ENCODE data around the gene TEX53.

Gene TEX53

DNA sequence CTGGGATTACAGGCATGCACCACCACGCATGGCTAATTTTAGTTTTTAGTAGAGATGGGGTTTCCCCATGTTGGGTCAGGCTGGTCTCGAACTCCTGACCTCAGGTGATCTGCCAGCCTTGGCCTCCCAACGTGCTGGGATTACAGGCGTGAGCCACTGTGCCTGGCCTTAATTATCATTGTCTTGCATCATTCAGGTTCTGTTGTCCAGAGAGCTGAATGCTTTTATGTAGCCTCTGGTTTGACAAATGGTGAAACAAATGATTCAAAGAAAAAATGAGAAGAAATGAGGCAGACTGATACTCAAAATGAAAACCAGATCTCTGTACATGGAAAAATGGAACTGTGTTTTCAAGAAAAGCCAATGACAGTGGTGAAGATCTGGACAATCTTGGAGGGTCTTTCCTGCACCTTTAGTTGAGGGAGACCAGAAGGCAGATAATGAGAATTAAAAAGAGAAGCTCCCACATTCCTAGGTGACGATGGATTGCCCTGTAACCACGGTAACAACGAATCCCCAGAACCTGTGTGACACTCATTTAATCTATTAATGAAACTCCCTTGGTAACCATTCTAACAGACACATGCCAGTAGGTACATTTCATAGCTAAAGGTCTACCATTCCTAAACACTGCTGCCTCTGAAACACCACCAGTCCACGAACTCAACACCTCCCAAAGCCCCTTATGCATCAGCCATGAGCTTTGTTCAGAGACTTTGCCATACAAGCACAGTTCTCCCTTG lies 22.8 kb upstream of the TEX53 start:
- DNase-seq (ENCODE audit: low read depth) = no peak

DNA sequence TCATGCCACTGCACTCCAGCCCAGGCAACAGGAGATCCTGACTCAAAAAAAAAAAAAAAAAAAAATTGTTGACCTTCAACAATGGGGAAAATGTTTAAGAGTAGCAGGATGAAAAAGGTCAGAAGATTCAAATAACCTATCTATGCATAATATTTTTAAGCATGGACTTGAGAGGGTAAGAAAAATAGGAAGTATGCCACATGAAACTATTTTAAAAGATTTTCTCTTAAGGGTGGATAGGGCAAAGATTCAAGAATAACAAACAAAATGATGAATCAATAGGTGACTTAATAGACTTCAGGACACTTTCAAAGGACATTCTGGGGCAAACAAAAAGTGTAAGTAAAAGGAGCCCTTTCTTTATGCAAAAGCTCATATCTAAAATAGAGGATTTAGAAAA lies 21.2 kb upstream of the TEX53 start:
- DNase-seq (ENCODE audit: low read depth) = no peak

DNA sequence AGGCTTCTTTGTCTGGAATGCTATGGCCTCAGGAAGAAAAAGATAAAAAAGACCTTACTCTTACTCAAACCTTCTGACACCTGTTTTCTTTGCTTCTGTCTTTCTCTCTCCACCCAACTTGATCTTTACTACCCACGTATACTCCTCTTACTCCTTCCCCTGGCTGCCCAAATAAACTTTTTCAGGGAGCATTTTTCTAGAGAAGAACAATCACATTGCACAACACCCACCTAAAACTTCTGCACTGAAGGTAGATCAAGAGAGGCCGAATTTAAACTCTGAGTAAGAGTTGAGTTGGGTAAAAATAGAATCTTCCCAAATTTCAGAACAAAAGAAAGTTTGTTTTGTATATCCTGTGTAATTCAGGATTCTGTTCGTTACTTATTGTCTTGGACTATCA lies 20.5 kb upstream of the TEX53 start:
- no peak for DNase-seq (ENCODE audit: low read depth)

DNA sequence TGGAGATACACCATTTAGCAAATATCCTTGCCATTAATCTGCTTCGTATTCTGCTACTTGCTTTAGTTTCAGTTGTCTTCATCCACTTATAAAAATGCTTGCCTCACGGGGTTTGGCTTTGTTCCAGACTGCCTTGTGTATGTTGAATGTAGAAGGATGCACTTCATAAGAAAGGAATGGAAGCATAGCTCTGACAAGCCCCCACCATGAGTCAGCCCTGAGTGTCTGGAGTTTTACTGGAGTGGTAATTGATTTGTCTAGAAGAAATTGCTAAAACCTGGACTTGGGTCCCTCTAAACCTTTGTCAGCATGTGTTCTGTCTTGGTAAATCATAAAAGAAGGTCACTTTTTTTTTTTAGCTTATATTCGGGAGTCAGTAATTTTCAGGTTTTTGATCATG lies 19.8 kb upstream of the TEX53 start:
- no peak for DNase-seq (ENCODE audit: low read depth)

DNA sequence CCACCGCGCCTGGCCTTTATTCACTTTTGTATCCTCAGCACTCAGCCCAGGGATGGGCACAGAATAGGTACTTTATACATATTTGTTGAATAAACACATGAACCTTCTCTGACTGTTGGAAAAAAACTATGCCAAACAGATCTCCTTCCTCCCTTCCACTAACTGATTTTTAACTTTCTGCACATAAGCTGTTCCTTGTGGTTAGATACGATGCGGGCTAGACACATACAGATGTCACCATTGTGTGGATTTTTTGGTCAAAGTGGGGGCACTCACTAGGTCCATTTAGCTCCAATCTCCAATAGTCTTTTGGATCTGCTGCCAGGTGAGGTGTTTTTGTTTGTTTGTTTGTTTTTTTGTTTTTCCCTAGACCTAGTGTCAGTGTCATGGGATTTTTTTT lies 19.3 kb upstream of the TEX53 start:
- DNase-seq (ENCODE audit: low read depth) = no peak

DNA sequence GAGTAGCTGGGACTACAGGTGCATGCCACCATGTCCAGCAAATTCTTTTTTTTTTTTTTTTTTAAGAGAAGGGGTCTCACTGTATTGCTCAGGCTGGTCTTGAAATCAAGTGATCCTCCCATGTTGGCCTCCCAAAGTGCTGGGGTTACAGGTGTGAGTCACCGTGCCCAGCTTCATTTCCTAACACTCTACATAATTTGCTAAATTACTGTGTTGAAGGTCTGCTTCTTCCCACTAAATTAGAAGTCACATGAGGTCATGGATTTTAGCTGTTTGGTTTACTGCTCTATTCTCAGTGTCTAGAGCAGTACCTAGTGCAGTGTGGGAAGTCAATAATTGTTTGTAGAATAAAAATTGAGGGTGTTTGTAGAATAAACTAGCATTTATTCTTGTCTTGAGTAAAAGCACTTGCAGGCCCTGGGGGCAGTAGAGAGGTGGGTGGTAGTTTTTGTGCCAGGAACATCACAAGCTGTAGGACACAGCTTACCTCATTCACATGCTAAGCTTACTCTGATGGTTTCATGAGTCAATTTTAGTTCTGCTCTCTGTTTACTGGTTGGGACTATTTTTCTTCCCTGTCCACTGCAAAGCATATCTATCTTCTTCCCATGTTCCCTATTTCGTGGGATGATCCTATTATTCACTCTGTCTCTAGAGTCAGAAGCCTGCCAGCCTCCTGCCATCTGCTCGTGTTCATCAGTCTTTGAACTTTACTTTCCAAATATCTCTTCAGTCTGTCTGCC lies 17.4 kb upstream of the TEX53 start:
- no peak for DNase-seq (ENCODE audit: low read depth)

DNA sequence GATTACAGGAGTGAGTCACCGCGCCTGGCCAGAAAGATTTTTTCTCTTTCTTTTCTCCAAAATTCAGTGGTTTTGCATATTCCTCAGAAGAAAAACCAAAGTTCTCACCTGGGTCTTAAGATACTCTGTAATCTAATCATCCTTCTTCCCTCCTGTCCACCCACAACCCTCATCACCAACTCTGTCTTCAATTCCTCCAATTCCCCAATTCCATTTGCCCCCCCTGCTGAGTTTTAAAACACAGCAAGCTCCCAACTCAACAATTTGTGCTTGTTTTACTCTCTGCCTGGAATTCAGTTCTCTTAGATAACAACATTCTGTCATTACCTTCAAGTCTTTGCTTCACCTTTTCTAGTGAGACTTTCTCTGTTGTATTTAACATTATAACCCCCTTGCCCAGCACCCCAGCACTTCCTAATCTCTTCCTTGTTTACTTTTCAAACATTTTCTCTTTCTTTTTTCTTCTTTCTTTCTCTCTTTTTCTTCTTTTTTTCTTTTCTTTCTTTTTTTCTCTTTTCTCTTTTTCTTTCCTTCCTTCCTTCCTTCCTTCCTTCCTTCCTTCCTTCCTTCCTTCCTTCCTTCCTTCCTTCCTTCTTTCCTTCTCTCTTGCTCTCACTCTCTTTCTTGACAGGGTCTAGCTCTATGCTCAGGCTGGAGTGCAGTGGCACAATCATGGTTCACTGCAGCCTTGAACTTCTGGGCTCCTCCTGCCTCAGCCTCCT lies 16.6 kb upstream of the TEX53 start:
- DNase-seq (ENCODE audit: low read depth) = no peak

DNA sequence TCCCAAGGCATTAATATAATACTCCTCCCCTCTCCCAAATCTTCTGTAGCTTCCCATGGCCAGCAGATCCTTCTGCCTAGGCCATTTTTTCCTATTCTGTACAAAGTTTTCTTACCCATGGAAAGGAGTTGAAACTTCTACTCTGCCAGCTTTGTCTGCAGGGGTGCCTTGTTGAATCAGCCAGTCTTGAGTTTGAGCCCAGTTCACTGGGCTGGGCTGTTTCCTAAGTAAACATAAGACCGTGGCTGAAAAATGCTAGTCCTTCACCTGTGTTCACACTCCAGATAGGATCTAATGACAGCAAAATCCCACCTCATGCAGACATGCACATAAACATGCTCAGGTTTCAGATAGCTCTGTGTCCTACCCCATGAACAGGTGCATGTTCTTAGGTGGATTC lies 14.0 kb upstream of the TEX53 start:
- no peak for DNase-seq (ENCODE audit: low read depth)

DNA sequence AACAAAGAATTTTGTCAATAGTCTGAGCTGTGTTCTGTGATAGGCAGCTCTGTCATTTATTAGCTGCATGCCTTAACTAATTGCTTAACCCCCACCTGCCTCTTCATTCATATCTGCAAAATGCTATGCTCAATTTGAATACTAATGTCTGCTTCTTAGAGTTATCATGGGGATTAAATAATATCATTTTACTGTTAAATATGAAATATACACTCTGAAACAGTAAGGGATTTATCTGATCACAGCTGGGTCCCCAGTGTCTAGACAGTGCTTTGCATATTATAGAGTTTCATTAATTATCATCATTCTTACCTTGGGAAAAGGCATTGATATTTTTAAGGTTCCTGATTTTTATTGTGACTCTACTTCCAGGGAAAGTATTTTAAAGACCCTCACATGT lies 12.4 kb upstream of the TEX53 start:
- DNase-seq (ENCODE audit: low read depth) = no peak

DNA sequence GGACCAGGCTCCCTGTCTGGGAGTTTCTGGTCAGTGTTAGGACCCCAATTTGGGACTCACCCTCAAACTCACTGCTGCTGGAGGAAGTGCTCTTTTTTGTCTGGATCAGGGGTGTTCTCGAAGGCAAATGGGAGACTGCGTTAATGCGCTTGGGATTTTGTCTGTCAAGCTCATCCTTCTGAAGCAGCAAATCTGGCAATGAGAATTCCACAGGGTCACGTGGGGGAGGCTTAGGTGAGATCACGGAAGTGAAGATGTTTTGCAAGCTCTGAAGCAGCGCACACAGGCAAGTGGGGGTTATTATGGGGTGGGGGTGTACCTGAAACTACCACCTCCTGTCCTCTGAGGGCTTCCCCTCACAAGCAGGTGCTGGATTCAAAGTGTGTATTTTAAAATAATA lies 10.5 kb upstream of the TEX53 start:
- DNase-seq (ENCODE audit: low read depth) = no peak

DNA sequence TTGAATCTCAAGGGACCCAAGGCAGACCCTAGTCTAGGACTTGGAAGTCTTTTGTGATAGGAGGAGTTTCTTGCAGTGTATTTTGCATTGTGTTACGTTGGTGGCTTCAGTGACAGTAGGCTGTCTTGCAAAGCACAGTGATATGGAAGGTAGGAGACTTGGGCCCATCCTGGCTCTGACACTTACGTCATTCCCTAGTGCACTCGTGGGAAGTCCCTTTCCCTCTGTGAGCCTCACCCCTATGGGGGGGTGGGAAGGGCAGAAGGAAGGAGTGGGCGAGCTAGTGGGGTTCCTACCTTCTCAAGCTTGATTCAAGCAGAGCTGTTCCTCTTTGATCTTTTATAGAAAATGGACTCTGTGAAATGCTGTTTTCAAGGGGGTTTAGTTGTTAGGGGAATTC lies 9.2 kb upstream of the TEX53 start:
- no peak for DNase-seq (ENCODE audit: low read depth)

DNA sequence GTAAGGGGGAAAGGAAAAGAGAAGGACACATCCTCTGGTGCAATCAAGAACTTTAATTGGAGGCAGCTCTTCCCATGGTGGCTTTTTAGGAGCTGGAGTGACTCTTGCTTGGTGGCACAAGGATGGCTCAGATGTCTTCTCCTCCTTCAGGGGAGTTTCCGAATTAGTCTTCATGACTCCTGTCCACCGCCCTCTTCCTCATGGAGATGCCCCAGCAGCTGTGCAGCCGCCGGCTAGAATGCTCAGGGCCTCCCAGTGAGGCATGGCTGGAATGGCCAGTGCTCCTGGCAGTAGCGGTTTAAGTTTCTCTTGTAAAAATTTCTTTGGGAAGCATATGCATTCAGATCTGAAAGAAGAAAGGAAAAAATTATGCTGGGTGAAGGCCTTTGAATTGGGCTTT lies 8.8 kb upstream of the TEX53 start:
- no peak for DNase-seq (ENCODE audit: low read depth)

DNA sequence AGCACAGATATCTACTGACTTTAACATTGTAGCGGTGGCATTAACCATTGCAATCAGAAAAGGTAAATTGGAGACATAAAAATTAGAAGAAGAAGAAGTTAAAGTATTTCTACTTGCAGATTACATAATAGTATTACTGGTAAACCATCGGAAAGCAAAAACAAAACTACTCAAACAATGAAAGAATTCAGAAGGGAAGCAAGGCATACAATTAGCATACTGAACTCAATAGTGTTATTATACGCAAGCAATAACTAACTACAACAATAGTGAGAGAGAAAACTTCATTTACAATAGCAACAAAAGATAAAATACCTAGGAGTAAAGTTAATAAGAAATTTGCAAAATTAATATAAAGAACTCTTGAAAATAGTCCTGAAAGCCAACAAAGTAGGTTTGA lies 6.6 kb upstream of the TEX53 start:
- DNase-seq (ENCODE audit: low read depth) = no peak

DNA sequence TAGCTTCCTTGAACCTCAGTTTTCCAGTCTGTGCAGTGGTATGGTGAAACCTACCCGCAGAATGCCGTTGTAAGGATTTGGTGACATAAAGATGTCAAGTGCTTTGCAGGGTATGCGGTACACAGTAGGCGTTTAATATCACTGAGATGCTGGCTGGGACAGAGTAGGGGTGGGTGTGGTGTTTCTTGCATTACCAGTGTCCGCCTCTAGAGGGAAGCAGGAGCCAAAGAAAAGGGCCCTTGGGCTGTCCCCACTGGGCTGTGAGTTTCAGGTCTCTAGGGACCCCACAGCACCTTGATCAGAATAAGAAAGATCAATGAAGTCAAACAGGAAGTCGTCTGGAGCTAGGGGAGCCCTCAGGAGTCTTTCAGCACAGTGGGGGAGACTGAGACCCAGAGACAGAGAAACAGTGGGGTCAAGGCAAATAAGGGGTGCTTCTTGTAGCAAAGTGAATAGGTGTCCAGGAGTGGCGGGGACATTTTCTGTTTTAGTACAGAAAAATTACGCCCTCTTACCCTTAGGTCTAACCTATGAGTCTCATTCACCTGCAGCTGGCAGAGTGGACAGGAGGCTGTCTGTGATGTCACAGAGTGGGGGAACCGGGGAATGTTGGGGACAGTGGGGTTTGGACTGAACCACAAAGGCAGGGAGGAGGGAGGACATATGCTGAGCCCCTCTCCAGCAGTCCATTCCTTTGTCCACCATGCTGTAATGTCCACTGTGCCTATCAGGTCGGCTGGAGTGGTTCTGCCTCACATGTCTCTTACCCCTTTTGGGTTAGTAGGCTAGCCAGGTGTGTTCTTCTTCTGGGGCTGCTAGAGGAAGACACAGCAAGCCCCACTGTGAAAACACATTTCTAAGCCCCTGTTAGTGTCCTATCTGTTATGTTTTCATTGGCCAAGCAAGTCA lies 4.7 kb upstream of the TEX53 start:
- DNase-seq (ENCODE audit: low read depth) = peak; percentile 45

DNA sequence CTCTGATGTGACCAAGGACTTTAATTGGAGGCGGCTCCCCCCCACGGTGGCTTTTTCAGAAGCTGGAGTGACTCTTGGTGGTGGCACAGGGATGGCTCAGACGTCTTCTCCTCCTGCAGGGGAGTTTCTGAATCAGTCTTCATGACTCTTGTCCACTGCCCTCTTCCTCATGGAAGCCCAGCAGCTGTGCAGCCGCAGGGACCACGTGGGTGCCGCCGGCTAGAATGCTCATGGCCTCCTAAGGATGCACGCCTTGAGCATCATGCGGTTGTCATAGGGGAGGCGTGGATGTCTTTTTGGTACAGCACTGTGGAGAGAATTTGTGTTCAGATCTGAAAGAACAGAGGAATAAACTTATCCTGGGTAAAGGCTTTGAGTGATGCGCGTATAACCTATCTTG lies 1.3 kb downstream of the TEX53 start:
- DNase-seq (ENCODE audit: low read depth) = no peak

DNA sequence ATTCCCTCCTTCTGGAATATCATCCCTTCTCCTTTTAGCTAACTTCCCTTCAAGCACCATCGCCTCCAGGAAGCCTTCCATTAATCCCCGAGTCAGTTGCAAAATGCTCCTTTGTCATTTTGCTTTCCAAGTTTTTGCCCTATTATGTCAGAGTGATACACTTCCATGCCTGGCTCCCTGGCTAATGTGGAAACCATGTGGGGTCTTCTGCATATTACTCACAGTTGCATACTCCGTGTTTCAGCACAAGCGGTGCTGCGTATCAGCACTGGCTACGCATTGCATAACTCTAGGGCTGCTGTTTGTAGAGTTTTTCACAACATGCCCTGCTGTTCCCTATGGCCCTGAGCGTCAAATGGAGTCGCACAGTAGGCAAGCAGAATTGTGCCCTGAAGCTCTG lies 1.9 kb downstream of the TEX53 start:
- DNase-seq (ENCODE audit: low read depth) = no peak

DNA sequence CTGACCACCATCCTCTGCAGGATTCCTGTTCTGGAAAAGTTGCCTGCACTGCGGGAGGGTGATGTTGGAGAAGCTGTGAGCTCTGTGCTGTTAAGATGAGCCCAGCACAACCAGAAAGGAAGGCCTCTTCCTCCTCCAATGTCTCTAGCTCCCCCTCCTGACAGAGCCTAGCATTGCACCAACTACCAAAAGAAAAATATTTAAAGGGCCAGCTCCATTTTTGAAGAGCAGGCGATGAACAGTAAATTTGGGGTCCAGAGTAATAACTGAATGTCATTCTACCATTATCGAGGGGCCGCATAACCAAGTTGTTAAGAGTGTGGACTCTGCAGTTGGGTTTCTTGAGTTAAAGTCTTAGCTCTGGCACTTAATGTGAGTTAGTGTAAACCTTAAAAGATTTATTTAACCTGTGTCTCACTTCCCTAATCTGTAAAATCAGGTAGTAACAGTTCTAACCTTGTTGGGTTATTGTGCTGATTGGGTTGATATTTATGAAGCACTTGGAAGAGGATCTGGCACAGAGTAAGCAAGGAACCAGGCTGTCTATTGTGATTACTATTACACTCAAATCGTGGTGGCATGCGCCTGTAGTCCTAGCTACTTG lies 3.9 kb downstream of the TEX53 start:
- peak; percentile 81 for DNase-seq (ENCODE audit: low read depth)

DNA sequence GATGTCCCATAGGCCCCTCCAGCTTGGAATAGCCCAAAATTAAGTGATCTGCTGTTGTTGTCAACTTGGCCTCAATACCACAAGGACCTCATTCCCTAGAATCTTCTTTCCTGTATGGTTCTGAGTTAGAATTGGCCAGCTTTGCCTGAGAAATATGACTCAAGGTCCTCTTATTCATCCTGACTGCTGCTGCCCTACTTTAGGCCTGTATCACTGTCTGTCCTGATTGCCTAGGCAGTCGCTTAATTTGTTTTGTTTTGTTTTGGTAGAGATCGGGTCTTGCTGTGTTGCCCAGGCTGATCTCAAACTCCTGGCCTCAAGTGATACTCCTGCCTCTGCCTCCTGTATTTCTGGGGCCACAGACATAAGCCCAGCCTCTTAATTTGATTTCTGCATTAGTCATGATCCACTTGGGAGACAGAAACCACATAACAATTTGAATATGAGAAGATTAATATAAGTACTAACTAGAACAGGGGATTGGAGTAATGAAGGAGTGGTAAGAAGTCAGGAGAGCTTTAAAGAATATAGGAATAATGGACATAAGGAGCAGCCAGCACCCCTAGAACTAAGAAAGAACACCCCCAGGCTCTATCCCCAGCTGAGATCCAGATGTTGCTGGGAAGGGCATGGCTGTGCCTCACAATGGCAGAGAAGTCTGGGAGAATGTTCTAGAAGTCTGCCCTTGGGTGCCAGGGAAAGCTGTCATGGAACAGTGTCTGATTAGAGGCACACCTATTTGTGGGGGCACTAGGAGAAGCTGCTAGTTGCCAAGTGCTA lies 4.6 kb downstream of the TEX53 start:
- no peak for DNase-seq (ENCODE audit: low read depth)

DNA sequence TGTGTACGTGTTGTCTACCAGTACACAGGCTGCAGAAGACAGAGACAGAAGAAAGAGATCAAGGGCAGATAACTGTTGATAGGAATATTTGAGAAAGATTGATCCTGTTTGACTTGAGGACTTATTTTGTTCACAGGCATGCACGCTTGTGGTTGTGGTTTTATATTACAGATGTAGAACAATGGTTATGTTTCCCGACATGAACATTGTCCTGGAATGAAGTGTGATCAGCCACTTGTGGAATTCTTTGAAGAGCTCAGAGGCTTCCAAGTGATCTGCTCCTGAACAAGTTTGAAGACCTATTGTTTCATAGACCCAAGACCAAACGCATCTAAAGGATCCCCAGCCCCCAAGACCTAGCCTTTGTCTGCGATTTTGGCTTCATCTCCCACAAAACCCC lies 13.7 kb downstream of the TEX53 start:
- DNase-seq (ENCODE audit: low read depth) = no peak

DNA sequence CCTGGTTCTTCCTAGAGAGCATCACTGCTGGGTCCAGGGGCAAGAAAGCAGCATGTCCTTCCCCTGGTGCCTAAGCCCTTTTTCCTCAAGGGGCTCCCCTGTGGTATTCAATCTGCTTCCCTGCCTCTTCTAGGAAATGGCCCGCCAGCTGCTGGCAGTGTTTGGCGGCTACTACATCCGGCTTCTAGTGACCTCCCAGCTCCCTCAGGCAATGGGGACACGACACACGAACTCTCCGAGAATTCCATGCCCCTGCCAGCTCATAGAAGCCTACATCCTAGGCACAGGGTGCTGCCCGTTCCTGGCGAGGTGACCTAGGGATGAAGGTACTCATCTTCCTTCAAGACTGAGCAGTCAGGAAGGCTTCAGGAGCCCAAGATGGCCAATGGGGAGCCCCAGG lies 14.6 kb downstream of the TEX53 start:
- no peak for DNase-seq (ENCODE audit: low read depth)

DNA sequence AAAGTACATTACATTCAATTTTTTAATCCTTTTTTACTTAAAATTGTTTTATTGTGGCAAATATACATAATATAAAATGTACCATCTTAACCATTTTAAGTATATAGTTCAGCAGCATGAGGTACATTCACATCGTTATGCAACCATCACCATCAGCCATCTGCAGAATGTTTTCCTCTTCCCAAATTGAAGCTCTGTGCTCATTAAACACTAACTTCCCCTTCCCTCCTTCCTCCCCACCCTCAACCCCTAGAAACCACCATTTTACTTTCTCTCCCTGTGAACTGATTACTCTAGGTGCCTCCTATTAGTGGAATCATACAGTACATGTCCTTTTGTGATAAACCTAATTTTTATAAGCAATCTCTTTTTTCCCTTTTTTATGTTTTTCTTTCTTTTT lies 15.6 kb downstream of the TEX53 start:
- no peak for DNase-seq (ENCODE audit: low read depth)

Measured in stimulated activated CD8-positive, alpha-beta memory T cell treated with anti-CD3 and anti-CD28 coated beads, Interleukin-15, amount 100 ng/mL, for 1 hour (primary cell).